B cell (primary cell): ENCODE results near the gene KIAA0753. TPM values are rescaled to one million over a fixed set of nuclear protein-coding genes. Genes with fewer than 3 reads are reported as not detected.
"Not testable (repeated sequence)": the region's sequence is repeated elsewhere in the genome, so short reads cannot be mapped to it uniquely, and the experiment has no call there.

Experiments used
- ATAC-seq: fragments of 200-7000 bp; cut with Tn5 transposase; one replicate; pipeline ENCODE4 v1.10.0; 2021; ENCODE audit warnings: low read depth, mild to moderate bottlenecking, moderate number of reproducible peaks, moderate library complexity
- CTCF ChIA-PET: fragments of 350-600 bp; sonication (Branson Sonifier 250); formaldehyde crosslinking; loops from one replicate; lab custom pipeline; 2021; ENCODE audit warnings: antibody characterized with exemption, inconsistent platforms; lab: Charles Lee
- POLR2A ChIA-PET: fragments of 350-600 bp; sonication (Branson Sonifier 250); formaldehyde crosslinking; loops from one replicate; lab custom pipeline; 2021; ENCODE audit warnings: antibody characterized with exemption; lab: Charles Lee
- DNase-seq: peaks from one replicate; pipeline ENCODE4 v3.0.0; 2013
- H2AFZ ChIP-seq: 2 replicates; pipeline ENCODE4 v1.6.1; 2012; ENCODE audit warnings: mild to moderate bottlenecking, low read depth, low read length; ENCODE audit not compliant: insufficient read depth, poor library complexity, severe bottlenecking
- H3K27ac ChIP-seq, 2 donors: 1 replicate in 1 of 2; 2 replicates in 1 of 2; pipeline ENCODE4 v1.5.1; 2012 to 2013; ENCODE audit warnings: low read length in 2 of 2, mild to moderate bottlenecking in 2 of 2, moderate library complexity in 1 of 2
- H3K27me3 ChIP-seq, 4 experiments: fragments of 200-600 bp in 1 of 4; sonication (generic) in 1 of 4; replicated peaks in 1 of 4; 1 replicate in 2 of 4; 2 replicates in 2 of 4; pipeline versions ENCODE4 v1.6.1 to v1.7.0; 2013 to 2016; ENCODE audit warnings: low read length in 3 of 4, mild to moderate bottlenecking in 2 of 4, mixed read lengths in 1 of 4, moderate library complexity in 1 of 4; ENCODE audit not compliant: insufficient read depth in 4 of 4, control insufficient read depth in 3 of 4; ENCODE audit errors: control extremely low read depth in 1 of 4
- H3K36me3 ChIP-seq, 2 experiments: replicated peaks in 1 of 2; 1 replicate in 1 of 2; 2 replicates in 1 of 2; pipeline versions ENCODE4 v1.6.1 to v1.7.1; 2013; ENCODE audit warnings: low read length in 1 of 2; ENCODE audit not compliant: insufficient read depth in 2 of 2, control insufficient read depth in 1 of 2; ENCODE audit errors: control extremely low read depth in 1 of 2, extremely low read depth in 1 of 2
- H3K4me1 ChIP-seq, 2 donors: fragments of 200-600 bp in 1 of 2; sonication (generic) in 1 of 2; 1 replicate in 1 of 2; 2 replicates in 1 of 2; pipeline versions ENCODE4 v1.5.1 to v1.6.1; 2013 to 2017; ENCODE audit warnings: low read length in 2 of 2; ENCODE audit not compliant: control insufficient read depth in 2 of 2, insufficient read depth in 2 of 2
- H3K4me2 ChIP-seq: replicated peaks from 2 replicates; pipeline ENCODE3; 2012; ENCODE audit warnings: mild to moderate bottlenecking, low read depth, low read length; ENCODE audit not compliant: poor library complexity, severe bottlenecking
- H3K4me3 ChIP-seq, 5 experiments: fragments of 200-600 bp in 1 of 5; sonication (generic) in 1 of 5; 1 replicate in 3 of 5; 2 replicates in 2 of 5; pipeline versions ENCODE4 v1.5.1 to v1.7.0; 2011 to 2016; ENCODE audit warnings: low read length in 4 of 5, mild to moderate bottlenecking in 4 of 5, low read depth in 2 of 5, control low read depth in 1 of 5, moderate library complexity in 1 of 5; ENCODE audit not compliant: insufficient read depth in 1 of 5; ENCODE audit errors: control extremely low read depth in 1 of 5, extremely low read depth in 1 of 5
- H3K79me2 ChIP-seq: fragments of 200-600 bp; sonication (generic); one replicate; pipeline ENCODE4 v1.6.0; 2016; ENCODE audit warnings: low read length; ENCODE audit not compliant: control insufficient read depth, insufficient read depth
- H3K9ac ChIP-seq: fragments of 200-600 bp; sonication (generic); 2 replicates; pipeline ENCODE4 v1.6.1; 2017; ENCODE audit warnings: mild to moderate bottlenecking, low read length, moderate library complexity
- H3K9me3 ChIP-seq, 3 donors: one replicate each; pipeline versions ENCODE4 v1.6.1 to v1.7.1; 2013; ENCODE audit warnings: low read length in 2 of 3; ENCODE audit not compliant: control insufficient read depth in 2 of 3, insufficient read depth in 1 of 3; ENCODE audit errors: control extremely low read depth in 1 of 3
- H4K20me1 ChIP-seq: 2 replicates; pipeline ENCODE4 v1.6.0; 2012; ENCODE audit warnings: mild to moderate bottlenecking, low read length; ENCODE audit not compliant: insufficient read depth, control insufficient read depth, poor library complexity, severe bottlenecking
- H3K27ac Mint-ChIP-seq: one replicate; pipeline ENCODE4 v1.8.0; 2021; ENCODE audit warnings: mixed read lengths
- H3K27me3 Mint-ChIP-seq: one replicate; pipeline ENCODE4 v1.8.0; 2021; ENCODE audit warnings: mixed read lengths
- H3K4me1 Mint-ChIP-seq: one replicate; pipeline ENCODE4 v1.8.0; 2021; ENCODE audit warnings: mixed read lengths
- H3K4me3 Mint-ChIP-seq: one replicate; pipeline ENCODE4 v1.8.0; 2021; ENCODE audit warnings: mixed read lengths
- H3K9me3 Mint-ChIP-seq: one replicate; pipeline ENCODE4 v1.8.0; 2022; ENCODE audit warnings: mixed read lengths; ENCODE audit not compliant: insufficient read depth
- EZH2 ChIP-seq: IDR thresholded peaks from 2 replicates; pipeline ENCODE4 v1.6.1; 2012; ENCODE audit warnings: borderline replicate concordance, low read depth, mild to moderate bottlenecking, moderate library complexity, low read length; ENCODE audit not compliant: insufficient read depth, poor library complexity, severe bottlenecking
- WGBS: methylation state at CpG from one replicate; pipeline ENCODE4 v1.1.5; 2013; ENCODE audit warnings: missing lambda C conversion rate; ENCODE audit not compliant: insufficient coverage; 5-methylcytosine and 5-hydroxymethylcytosine counted together
- intact Hi-C: fragments of 100-400 bp; cut with micrococcal nuclease; formaldehyde crosslinking; loops from one replicate; pipeline ENCODE4 v1.10.0; 2022
- polyA plus RNA-seq: library from polyadenylated mRNA; depleted of rRNA; stranded (reverse); fragments of >200 nt; gene quantifications from 2 replicates; pipeline ENCODE4 v1.2.3, GENCODE V29; 2012
- total RNA-seq, 2 donors: library from RNA; stranded (reverse); fragments of 120-200 nt in 1 of 2; gene quantifications; 1 replicate in 1 of 2; 2 replicates in 1 of 2; pipeline versions ENCODE4 v1.2.3 to v1.2.4, GENCODE V29; 2013 to 2022
- TF ChIP-seq, protein P1 (sequence below): fragments of 200-600 bp; IDR thresholded peaks from one replicate; pipeline ENCODE4 v1.8.0; 2022; ENCODE audit warnings: antibody characterized with exemption, mild to moderate bottlenecking

KIAA0753 gene
- total and polyA plus RNA-seq, 2 donors (not counting 1 experiment from before 2014, with no cell fraction given) = 6.3 to 29.1 TPM

GRCh38 chr17:6573982-6574686 lies 66.4 kb downstream of the KIAA0753 start:
- Histone ChIP-seq H3K27ac (no peak overlapping the region), H3K4me3 (no peak overlapping the region), H3K9me3 (no peaks in the 10 kb centered on the region), H4K20me1 (no peaks in the 10 kb centered on the region), H3K36me3 (peaks cover 0 to 3% of the 10 kb centered on the region in 2 experiments), H3K9ac (no peak overlapping the region), H3K79me2 (no peaks in the 10 kb centered on the region), H3K4me2 (peak overlapping the region; percentile 73), H3K4me1 (peaks cover 23 to 24% of the 10 kb centered on the region in 2 donors), H3K27me3 (no peaks in the 10 kb centered on the region), H2AFZ (no peak overlapping the region)
- TF ChIP-seq, protein P1, sequence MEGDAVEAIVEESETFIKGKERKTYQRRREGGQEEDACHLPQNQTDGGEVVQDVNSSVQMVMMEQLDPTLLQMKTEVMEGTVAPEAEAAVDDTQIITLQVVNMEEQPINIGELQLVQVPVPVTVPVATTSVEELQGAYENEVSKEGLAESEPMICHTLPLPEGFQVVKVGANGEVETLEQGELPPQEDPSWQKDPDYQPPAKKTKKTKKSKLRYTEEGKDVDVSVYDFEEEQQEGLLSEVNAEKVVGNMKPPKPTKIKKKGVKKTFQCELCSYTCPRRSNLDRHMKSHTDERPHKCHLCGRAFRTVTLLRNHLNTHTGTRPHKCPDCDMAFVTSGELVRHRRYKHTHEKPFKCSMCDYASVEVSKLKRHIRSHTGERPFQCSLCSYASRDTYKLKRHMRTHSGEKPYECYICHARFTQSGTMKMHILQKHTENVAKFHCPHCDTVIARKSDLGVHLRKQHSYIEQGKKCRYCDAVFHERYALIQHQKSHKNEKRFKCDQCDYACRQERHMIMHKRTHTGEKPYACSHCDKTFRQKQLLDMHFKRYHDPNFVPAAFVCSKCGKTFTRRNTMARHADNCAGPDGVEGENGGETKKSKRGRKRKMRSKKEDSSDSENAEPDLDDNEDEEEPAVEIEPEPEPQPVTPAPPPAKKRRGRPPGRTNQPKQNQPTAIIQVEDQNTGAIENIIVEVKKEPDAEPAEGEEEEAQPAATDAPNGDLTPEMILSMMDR = no peak
- TF ChIP-seq EZH2 = no peak
- no peaks in the 10 kb centered on the region for H3K9me3 Mint-ChIP-seq
- ChIA-PET CTCF (no interaction called here), POLR2A (interaction anchor here (0.6 kb wide), 1 partner anchor 535 kb away, joined by 4 read pairs; no protein-coding TSS in a partner anchor)
- no peak for ATAC-seq
- no peak for DNase-seq
- H3K27me3 Mint-ChIP-seq = no peaks in the 10 kb centered on the region
- H3K27ac Mint-ChIP-seq = no peak overlapping the region
- intact Hi-C loops = no loop called here
- WGBS = 98% methylated on average over 8 of the region's 13 CpGs
- H3K4me3 Mint-ChIP-seq = peak overlapping the region; percentile 75
- H3K4me1 Mint-ChIP-seq = peaks cover 32% of the 10 kb centered on the region

- DNase-seq, H3K79me2 ChIP-seq, H3K27ac ChIP-seq, H3K27me3 ChIP-seq, ATAC-seq, H3K27ac Mint-ChIP-seq, POLR2A ChIA-PET, CTCF ChIA-PET, H4K20me1 ChIP-seq, H3K9me3 ChIP-seq, H2AFZ ChIP-seq, H3K9me3 Mint-ChIP-seq, H3K9ac ChIP-seq, H3K4me3 Mint-ChIP-seq, H3K27me3 Mint-ChIP-seq, H3K36me3 ChIP-seq, H3K4me2 ChIP-seq, H3K4me3 ChIP-seq, intact Hi-C loops: not testable (repeated sequence)
- H3K4me1 Mint-ChIP-seq = peaks cover 32% of the 10 kb centered on the region
- H3K4me1 ChIP-seq = peaks cover 23 to 24% of the 10 kb centered on the region in 2 donors
- WGBS = 98% methylated on average over 4 of the region's 6 CpGs
Observed at GRCh38 chr17:6573495-6573894, 67.0 kb downstream of the KIAA0753 start.
